HG03045 (cell line): ENCODE data around the gene HID1.

Experiments used
- ATAC-seq: cut with Tn5 transposase; IDR thresholded peaks from one replicate; pipeline ENCODE4 v1.9.1; 2021; ENCODE audit warnings: mild to moderate bottlenecking, moderate library complexity; ENCODE audit not compliant: unreplicated experiment

Gene HID1

DNA sequence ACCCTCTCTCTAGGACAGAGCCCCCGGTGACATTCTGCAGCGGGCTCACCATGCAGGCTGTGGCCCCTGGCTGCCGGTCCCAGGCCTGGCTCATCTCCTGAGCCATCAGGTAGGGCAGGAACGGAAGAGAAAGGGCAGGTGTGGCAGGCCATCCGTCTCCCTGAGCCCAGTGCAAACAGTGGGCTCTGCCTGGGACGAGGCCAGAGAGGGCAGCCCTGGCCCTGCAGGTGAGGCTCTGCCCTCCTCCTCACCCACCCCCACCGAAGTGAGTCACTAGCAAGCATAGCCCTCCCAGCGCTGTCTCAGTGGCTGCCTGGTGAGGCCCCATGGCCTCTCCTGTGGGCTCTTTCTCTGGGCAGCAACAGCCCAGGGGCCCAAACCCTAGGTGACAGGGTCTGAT lies 22.4 kb downstream of the HID1 start:
- no peak for ATAC-seq

DNA sequence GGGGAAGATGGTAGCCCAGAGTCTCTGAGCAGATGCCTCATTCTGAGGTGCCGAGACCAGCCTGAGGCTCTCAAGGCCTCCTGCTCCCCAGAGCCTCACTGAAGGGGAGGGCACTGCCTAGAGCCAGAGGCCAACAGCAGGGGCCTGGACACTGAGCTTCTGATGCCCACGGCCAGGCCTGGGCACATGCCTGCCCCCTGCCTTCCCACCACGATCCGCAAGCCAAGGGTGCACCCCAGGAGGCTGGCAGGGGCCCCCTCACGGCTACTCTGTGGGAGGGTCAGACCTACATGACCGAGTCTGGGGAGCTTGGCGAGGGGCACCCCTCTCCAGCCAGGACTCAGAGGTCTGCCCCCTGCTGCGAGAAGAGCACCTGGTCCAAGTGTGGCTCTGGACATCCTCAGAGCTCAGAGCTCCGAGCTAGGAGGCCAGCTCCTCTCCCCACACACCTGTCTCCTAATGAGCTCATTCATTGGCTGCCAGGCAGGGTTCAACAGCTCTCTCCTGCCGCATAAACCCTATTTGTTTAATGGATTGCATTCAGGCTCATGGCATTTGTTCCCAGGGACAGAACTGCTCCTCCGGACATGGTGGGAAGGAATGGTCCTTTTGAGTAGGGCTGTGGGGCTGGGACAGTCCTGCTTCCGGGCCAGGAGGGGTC lies 23.0 kb downstream of the HID1 start:
- no peak for ATAC-seq

DNA sequence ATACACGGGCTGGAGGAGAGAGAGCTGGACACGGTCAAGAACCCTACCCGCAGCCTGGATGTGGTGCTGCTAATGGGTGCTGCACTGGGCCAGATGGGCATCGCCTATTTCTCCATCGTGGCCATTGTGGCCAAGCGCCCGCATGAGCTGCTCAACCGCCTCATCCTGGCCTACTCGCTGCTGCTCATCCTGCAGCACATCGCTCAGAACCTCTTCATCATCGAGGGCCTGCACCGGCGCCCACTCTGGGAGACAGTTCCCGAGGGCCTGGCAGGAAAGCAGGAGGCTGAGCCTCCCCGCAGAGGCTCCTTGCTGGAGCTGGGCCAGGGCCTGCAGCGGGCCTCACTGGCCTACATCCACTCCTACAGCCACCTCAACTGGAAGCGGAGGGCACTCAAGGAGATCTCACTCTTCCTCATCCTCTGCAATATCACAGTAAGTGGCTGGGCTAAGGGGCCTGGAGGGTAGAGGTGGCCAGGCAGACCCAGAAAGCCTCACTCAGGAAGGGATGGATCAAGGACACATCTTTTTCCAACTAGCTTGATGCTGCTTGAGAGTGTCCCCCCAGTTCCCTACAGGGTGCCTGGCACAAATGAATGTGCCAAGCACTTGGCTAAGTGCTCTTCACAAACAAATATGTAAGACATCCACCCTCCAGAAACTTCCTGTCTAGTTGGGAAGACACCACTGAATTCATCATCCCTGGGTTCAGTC lies 25.4 kb downstream of the HID1 start:
- ATAC-seq = no peak

DNA sequence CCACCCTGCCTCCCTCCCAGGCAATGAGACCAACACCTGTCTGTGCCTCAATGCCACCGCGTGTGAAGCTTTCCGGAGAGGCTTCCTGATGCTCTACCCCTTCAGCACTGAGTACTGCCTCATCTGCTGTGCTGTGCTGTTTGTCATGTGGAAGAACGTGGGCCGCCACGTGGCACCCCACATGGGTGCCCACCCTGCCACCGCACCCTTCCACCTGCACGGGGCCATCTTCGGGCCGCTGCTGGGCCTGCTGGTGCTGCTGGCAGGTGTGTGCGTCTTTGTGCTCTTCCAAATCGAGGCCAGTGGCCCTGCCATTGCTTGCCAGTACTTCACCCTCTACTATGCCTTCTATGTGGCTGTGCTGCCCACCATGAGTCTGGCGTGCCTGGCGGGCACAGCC lies 25.9 kb downstream of the HID1 start:
- ATAC-seq = no peak

DNA sequence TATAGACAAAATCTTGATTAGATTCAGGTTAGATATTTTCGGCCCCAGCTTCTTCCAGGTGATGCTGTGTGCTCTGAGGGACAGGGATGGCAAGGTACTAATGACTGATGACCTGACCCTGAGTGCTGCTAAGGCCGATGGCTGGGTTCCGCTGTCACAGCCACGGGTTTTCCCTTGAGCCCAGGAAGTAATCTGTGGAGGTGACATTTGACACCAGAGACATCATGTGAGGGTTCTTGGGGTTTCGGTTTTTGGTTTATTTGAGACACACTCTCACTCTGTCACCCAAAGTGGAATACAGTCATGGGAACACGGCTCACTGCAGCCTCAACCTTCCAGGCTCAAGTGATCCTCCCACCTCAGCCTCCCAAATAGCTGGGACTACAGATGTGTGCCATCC lies 27.0 kb downstream of the HID1 start:
- no peak for ATAC-seq

DNA sequence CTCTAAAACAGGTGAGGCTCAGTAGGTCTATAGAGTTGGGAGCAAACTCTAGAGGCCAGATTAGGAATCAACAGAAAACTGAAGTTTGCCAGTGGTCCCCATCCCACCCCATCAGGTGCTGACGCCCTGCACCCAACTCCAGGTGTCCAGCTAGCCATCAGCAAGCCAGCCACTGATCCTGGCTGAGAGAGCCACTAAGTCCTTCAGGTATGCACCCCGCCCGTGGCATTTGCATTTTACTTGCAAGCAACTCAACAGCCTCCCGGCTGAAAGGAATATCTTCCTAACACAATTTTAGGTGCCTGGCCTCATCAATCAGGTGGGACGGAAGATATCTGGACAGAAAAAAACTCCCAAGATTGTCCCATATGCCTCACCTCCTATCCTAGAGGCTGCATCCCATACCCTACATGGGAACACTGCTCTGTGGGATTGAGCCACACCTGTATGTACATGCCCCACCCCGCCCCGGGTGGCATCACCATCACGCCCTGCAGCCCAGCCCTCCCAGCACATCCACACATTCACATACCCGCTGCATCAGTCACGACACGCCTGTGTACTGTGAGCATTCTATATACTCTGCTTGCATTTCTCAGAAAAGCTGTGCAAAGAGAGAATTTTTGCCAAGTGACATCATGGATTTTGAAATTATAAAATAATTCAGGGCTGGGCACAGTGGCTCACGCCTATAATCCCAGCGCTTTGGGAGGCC lies 28.6 kb downstream of the HID1 start:
- no peak for ATAC-seq

DNA sequence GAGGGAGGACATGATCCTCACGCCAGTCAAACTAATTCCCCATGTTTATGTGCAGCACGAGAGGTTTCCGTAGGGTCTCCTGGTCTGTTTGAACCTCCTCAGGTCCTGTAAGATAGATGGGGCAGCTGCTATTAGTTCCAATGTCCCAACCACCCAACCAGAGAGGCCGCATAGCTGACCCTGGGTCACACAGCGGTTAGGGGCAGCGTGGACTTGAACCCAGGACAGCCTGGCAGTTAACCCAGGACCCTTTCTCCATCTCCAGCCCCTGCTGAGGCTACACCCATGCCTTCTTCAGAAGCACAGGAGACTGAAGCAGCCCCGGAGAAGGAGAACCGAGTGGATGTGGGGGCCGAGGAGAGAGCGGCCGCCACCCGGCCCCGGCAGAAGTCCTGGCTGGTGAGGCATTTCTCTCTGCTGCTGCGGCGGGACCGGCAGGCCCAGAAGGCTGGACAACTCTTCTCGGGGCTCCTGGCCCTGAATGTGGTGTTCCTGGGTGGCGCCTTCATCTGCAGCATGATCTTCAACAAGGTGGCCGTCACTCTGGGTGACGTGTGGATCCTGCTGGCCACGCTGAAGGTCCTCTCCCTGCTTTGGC lies 31.3 kb downstream of the HID1 start:
- no peak for ATAC-seq

DNA sequence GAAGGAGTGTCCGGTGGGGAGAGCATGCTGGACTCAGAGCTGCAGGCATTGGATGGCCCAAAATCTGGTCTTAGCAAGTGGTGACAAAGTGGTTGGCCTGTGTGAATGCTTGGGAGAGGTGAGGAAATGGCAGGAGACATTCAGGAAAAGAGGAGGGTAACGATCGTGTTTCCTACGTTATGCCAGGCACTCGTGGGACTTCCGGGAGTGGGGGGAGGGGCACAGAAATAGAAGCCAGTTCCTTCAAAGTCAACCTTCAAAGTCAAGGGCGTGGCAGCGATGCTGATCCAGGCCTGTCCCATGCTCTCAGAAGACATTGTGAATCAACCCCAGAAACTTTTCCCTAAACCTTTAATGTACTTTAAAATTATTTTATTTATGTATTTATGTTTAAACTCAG lies 33.0 kb downstream of the HID1 start:
- ATAC-seq = no peak

DNA sequence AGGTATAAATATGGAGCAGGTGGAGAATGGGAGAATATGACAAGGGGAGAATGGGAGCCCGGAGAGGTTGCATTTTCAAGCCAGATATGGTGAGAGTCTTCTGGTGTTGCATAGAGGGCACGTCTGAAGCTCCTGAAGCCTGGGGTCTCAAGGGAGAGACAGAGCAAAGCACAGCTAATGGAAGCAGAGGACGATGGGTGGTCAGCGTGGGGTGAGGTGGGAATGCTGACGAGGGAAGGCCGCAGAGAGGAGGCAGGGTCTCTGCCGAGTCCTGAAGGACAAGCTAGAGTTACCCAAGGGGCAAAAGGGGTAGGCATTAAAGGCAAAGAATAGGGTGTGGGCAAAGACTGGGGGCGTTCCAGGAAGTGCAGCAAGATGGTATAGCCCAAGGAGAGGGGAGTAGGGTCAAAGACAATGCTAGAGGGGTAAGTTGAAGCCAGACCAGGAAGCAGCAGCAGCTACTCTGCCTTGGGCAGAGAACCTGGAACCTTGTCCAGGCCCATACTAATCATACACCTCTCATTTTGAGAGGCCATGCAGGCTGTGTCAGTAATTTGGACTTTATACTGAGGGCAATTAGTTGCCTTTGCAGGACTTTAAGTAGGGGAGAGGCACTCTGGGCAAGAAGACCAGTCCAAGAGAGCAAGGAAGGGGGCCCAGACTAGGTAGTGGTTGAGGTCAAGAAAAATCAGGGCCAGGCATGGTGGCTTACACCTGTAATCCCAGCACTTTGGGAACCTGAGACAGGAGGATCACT lies 34.2 kb downstream of the HID1 start:
- no peak for ATAC-seq

DNA sequence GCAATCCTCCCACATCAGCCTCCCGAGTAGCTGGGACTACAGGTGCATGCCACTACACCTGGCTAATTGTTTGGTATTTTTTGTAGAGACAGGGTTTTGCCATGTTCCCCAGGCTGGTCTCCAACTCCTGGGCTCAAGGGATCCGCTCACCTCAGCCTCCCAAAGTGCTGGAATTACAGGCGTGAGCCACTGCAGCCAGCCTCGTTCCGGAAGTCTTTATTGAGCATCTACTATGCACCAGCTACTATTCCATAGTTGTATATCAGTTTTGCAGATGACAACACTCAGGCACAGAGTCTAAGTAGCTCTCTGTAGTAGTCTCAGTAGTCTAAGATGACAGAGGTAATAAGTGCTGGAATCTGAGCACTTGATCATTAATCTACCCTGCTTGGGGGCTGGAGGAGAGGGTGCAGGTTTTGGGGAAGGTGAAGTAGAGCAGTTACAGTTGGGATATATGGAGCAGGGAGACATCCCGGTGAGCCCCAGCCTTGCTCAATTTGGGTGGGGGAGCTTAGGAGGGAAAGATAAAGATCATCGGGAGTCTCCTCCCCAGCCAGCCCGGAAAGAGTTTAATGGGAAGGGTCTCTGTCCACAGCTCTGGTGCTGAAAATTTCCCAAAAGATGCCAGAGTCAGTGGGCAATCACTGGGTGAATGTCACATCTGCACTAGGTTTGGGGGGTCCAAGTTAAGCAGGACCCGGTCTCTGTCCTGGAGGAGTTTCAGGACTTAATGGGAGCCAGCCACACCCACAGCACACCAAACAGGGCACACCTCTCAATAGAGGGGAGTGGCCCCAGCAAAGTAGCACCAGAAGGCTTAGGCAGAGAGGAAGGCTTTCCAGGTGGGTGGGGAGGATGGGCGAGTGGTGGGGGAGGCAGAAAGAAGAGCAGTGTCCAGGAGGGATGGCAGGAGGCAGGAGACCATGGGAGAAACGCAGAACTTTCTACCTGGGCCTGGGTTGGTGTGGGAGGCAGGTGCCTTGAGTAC lies 35.2 kb downstream of the HID1 start:
- ATAC-seq = no peak

DNA sequence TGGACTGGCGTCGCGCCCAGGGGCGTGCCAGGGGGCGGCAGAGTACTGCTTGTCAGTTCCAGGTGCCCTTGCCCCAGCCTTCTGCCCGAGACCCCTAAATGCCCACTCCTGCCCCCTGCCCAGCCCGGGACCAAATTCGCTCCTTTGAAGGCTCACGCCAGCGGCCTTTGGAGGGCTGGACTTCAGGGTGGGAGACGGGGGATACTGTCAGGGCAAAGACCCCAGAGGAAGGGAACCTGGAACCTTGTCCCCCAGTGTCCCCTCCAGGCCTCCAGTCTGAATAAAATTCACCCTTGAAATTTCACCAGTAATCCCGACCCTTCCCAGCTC lies 36.1 kb downstream of the HID1 start:
- ATAC-seq = no peak

DNA sequence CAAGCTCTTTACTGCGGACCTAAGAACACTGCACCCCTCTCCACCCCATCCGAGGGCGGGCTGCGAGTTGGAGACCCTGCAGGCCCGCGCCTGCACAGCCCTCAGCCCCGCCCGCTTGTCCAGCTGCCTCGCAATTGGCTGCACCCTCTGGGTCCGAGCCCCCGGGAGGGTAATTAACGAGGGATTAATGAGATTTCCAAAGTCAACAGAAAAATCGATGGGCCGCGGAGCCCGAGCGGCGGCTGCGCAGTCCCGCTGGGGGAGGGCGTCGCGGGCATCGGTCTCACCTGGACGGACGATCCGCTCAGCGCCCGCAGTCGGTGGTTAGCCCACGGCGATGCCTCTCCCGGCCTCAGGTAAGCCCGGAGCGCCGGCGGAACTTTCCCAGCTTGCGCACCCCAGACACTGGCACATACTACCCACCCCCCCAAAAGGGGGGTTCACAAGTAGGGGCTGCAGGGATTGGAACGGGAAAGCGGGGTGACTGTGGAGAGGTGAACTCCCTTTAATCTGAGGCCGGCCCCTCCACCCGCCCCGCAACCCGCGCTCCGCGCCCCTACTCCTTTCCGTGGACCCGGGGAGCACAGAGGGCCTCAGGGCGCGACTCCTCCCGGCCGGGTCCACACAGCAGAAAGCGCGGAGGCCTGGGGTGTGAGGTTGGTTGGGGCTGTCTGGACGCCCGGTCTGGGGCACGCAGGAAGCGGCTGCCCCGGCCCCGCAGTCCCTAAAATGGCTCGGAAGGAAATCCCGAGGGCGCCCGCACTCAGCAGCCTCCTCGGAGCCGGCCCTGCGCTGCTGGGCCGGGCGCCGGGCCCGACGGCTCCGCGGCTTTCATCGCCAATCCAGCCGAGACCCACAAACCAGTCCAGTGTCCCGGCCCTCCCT lies 36.7 kb downstream of the HID1 start, which contains the start of gene OTOP3:
TSS of gene OTOP3 (plus strand) at position 314 of the 885 bp plus-strand sequence. CDS start at position 338, 24 bp downstream.
- ATAC-seq = no peak

DNA sequence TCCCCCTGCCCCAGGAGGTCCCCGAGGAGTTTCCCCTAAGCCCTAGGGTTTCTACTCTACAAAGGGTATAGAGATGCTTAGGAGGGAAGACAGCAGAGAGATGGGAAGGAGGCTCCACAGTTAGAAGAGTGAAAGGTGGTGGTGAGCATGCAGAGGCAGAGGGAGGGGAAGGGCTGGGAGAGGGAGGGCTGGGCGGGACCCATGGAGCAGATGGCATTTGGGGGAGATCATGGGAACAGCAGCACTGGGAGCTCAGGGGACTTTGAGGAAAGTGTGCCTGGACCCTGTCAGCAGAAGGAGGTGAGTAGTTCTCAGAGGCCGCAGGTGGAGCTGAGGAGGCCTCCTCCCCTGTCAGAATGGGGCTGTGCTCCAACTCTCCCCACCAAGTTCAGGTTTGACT lies 37.5 kb downstream of the HID1 start:
- ATAC-seq = no peak

DNA sequence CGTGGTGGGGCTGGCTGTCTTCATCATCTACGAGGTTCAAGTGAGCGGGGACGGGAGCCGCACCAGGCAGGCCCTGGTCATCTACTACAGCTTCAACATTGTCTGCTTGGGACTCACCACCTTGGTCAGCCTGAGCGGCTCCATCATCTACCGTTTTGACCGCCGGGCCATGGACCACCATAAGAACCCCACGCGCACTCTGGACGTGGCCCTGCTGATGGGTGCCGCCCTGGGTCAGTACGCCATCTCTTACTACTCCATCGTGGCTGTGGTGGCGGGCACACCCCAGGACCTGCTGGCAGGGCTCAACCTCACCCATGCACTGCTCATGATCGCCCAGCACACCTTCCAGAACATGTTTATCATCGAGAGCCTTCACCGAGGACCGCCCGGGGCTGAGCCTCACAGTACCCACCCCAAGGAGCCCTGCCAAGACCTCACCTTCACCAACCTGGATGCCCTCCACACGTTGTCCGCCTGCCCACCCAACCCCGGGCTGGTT lies 42.0 kb downstream of the HID1 start:
- ATAC-seq = no peak

DNA sequence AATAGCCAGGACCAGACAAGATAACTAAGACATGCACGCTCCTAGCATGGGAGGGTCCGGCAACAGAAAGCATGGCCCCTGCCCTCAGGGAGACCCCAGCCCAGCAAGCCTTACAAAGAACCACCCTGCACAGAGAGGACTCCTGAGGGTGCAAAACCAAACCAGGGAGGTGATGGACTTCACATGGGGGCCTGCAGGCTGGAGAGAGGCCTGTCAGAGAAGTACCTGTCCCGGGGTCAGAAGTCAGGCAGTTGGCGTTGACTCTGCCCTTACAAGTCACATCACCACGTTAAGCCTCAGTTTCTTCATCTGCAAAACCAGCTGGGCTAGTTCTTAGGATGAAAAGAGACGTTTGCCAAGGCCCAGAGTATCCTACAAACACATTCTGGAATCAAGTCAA lies 43.8 kb downstream of the HID1 start:
- no peak for ATAC-seq

DNA sequence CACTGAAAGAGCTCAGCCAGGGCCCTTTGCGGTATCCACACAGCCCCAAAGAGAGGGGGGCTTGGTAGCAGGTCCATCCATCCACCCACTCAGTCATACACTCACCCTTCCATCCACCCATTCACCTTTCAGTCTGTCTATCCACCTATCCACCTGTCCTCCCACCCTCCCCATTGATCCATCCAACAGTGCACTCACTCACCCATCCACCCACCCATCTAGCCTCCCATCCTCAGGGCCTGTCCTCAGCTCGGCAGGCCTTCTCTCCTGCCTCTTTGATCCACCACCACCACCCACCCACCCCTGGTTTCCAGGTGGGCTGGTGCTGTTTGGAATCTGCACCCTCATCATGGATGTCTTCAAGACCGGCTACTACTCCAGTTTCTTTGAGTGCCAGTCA lies 47.3 kb downstream of the HID1 start:
- ATAC-seq = no peak

DNA sequence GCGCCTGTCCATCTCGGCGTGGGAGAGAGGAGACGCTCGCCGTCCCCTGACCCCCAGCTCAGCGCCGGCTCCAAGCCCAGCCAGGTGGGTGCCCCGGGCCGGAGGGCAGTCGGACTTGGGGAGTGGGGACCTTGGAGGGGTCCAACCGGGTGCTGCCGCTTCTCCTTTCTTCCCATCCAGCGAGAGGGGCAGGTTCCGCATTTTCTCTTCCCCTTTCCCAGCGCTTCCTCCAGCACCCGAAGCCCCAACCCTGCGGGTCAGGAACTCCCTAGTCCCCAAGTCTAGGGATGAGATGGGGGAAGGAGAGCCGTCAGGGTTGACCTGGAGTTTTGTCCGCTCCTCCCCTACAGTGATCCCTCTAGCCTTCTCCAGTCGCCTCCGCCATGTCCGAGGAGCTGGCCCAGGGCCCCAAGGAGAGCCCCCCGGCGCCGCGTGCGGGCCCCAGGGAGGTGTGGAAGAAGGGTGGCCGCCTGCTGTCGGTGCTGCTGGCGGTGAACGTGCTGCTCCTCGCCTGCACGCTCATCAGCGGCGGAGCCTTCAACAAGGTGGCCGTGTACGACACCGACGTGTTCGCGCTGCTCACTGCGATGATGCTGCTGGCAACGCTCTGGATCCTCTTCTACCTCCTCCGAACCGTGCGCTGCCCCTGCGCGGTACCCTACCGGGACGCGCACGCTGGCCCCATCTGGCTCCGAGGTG lies 48.2 kb downstream of the HID1 start, which contains the start of gene OTOP2:
TSS of gene OTOP2 (plus strand) at position 24 of the 699 bp plus-strand sequence. CDS start at position 384, 360 bp downstream.
- no peak for ATAC-seq
